ENCODE results near the gene TCP1.
"Not testable (repeated sequence)": the region's sequence is repeated elsewhere in the genome, so short reads cannot be mapped to it uniquely, and the experiment has no call there.

TCP1 gene

GRCh38 chr6:159832946-159833345, 43.5 kb upstream of the TCP1 start:
- TF ChIP-seq, protein P1, sequence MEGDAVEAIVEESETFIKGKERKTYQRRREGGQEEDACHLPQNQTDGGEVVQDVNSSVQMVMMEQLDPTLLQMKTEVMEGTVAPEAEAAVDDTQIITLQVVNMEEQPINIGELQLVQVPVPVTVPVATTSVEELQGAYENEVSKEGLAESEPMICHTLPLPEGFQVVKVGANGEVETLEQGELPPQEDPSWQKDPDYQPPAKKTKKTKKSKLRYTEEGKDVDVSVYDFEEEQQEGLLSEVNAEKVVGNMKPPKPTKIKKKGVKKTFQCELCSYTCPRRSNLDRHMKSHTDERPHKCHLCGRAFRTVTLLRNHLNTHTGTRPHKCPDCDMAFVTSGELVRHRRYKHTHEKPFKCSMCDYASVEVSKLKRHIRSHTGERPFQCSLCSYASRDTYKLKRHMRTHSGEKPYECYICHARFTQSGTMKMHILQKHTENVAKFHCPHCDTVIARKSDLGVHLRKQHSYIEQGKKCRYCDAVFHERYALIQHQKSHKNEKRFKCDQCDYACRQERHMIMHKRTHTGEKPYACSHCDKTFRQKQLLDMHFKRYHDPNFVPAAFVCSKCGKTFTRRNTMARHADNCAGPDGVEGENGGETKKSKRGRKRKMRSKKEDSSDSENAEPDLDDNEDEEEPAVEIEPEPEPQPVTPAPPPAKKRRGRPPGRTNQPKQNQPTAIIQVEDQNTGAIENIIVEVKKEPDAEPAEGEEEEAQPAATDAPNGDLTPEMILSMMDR (IDR thresholded peaks at IDR 0.05): no peak
- Histone ChIP-seq H3K4me3 (no peak overlapping the region), H3K27ac (peak overlapping the region in 1 of 2 donors; percentile 5)
- DNase-seq (ENCODE audit: low spot score): peak; percentile 12

GRCh38 chr6:159831373-159831679, 41.9 kb upstream of the TCP1 start:
- DNase-seq (ENCODE audit: low spot score): no peak
- TF ChIP-seq, protein P1 (IDR thresholded peaks at IDR 0.05): no peak
- no peak overlapping the region for H3K27ac ChIP-seq
- H3K4me3 ChIP-seq: no peak overlapping the region

GRCh38 chr6:159830501-159831372, 41.3 kb upstream of the TCP1 start:
- no peak for DNase-seq (ENCODE audit: low spot score)
- Histone ChIP-seq H3K27ac (no peak overlapping the region), H3K4me3 (no peak overlapping the region)
- TF ChIP-seq, protein P1 (IDR thresholded peaks at IDR 0.05): no peak

GRCh38 chr6:159829526-159829925, 40.1 kb upstream of the TCP1 start:
- Histone ChIP-seq H3K4me3 (no peak overlapping the region), H3K27ac (no peak overlapping the region)
- TF ChIP-seq, protein P1 (IDR thresholded peaks at IDR 0.05): no peak
- DNase-seq (ENCODE audit: low spot score): no peak

DNA sequence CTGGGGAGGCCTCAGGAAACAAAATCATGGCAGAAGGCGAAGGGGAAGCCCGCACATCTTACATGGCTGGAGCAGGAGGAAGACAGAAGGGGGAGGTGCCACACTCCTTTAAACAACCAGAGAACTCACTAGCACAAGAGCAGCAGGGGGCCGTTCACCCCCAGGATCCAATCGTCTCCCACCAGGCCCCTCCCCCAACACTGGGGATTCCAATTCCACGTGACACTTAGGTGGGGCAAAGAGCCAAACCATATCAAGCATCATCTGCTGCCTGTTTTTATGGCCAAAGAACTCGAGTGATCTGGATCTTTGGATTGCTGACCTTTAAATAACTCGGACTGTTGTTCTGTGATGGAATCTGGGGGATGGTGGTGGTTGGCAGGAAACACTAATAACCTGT, 38.7 kb upstream of the TCP1 start:
- no peak for DNase-seq (ENCODE audit: low spot score)
- H3K4me3 ChIP-seq: no peak overlapping the region

GRCh38 chr6:159826968-159827647, 37.7 kb upstream of the TCP1 start:
- TF ChIP-seq, protein P1 (IDR thresholded peaks at IDR 0.05): no peak
- Histone ChIP-seq H3K4me3 (no peak overlapping the region), H3K27ac (no peak overlapping the region)
- DNase-seq (ENCODE audit: low spot score): no peak

More for the DNA sequence above, 38.7 kb upstream of the TCP1 start:
- no peak overlapping the region for H3K27ac ChIP-seq
- TF ChIP-seq, protein P1 (IDR thresholded peaks at IDR 0.05): no peak

GRCh38 chr6:159826004-159826403, 36.6 kb upstream of the TCP1 start:
- TF ChIP-seq, protein P1 (IDR thresholded peaks at IDR 0.05): no peak
- Histone ChIP-seq H3K27ac (no peak overlapping the region), H3K4me3 (no peak overlapping the region)
- DNase-seq (ENCODE audit: low spot score): no peak

DNA sequence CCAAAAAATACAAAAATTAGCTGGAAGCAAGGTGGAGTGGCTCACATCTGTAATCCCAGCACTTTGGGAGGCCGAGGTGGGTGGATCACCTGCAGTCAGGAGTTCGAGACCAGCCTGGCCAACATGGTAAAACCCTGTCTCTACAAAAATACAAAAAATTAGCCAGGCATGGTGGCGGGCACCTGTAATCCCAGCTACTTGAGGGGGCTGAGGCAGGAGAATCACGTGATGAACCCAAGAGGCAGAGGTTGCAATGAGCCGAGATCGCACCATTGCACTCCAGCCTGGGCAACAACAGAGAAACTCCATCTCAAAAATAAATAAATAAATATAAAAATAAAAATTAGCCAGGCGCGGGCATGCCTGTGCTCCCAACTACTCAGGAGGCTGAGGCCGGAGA, 35.3 kb upstream of the TCP1 start:
- not testable (repeated sequence) for H3K4me3 ChIP-seq; DNase-seq (ENCODE audit: low spot score); H3K27ac ChIP-seq

Measured in coronary artery (tissue), 2 donors.